Astrocyte (in vitro differentiated cells and primary cell): ENCODE results near the gene TIMP2.

Experiments used
- EZH2 ChIP-seq: IDR thresholded peaks from 2 replicates; pipeline ENCODE4 v1.6.1; 2012; ENCODE audit warnings: mild to moderate bottlenecking, low read length, inconsistent platforms; ENCODE audit not compliant: insufficient read depth
- TF ChIP-seq, protein P1 (sequence below): IDR thresholded peaks from 2 replicates; pipeline ENCODE4 v1.5.1; 2011; ENCODE audit warnings: low read depth, mild to moderate bottlenecking, inconsistent platforms, low read length, moderate library complexity; ENCODE audit not compliant: insufficient read depth

DNA sequence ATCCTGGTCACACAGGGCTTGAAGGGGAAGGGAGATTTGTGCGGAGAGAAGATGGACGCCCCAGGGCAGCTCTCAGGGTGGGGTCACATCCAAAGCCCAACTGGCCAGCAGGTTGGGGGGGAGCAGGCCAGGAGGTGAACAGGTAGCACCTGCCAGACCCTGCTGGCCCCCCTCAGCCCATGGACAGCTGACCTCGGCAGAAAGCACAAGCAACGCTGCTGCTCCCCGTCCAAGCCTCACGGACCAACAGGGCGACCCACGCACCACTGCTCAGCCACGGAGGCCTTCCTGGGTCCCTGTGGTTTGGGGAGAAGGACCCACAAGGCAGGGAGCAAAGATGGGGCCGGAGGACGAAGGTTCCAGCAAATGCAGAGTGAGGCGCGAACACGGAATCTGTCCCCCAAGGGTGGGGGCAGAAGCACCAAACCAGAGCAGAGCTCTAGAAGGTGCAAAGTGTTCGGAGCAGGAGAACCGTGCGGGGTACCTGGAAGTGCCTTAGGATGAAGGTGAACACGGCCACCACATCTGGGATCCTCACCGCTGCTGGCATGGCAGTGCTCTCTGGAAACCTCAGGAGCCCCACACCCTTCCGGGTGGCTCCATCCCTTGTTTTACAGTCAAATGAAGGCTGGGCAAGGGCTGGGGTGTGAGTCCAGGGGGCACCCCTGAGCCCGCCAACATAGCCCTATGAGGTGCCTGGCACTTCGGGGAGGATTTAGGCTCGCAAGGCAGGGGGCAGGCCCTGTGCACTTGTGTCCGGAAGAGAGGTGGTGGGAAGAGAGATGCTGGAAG, 40.1 kb downstream of the TIMP2 start:
- TF ChIP-seq EZH2 = no peak
- TF ChIP-seq, protein P1, sequence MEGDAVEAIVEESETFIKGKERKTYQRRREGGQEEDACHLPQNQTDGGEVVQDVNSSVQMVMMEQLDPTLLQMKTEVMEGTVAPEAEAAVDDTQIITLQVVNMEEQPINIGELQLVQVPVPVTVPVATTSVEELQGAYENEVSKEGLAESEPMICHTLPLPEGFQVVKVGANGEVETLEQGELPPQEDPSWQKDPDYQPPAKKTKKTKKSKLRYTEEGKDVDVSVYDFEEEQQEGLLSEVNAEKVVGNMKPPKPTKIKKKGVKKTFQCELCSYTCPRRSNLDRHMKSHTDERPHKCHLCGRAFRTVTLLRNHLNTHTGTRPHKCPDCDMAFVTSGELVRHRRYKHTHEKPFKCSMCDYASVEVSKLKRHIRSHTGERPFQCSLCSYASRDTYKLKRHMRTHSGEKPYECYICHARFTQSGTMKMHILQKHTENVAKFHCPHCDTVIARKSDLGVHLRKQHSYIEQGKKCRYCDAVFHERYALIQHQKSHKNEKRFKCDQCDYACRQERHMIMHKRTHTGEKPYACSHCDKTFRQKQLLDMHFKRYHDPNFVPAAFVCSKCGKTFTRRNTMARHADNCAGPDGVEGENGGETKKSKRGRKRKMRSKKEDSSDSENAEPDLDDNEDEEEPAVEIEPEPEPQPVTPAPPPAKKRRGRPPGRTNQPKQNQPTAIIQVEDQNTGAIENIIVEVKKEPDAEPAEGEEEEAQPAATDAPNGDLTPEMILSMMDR = no peak
